Fibroblast of gingiva (primary cell): ENCODE results near the gene LEP.
A peak's percentile ranks its signal among the peaks of the same experiment; 100 is the strongest.

Experiments used
- DNase-seq: peaks from one replicate; pipeline ENCODE4 v3.0.0-alpha.2; 2011; ENCODE audit warnings: low read depth

The LEP gene

DNA sequence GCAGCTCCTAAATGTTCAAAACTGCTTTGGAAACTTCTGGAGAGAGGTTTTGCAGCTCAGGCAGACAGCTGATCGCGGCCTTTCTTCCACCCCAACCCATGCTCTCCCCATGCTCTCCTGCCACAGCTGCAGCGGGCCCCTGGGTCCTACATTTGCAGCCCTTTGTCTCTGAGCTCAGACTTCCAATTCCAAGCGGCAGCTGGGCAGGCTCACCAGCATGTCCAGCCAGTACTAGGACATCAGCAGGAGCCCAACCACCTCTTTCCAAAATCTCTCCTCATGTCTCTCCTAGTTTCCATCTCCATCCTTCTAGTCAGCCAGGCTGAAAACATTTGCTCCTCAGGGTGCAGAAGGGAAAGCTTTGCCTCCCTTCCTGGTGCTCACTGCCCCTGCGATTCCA is 6.0 kb downstream of the LEP start:
- DNase-seq: no peak

- peak; percentile 35 for DNase-seq
These were observed 6.6 kb downstream of the LEP start for GRCh38 chr7:128247640-128248194.

DNA sequence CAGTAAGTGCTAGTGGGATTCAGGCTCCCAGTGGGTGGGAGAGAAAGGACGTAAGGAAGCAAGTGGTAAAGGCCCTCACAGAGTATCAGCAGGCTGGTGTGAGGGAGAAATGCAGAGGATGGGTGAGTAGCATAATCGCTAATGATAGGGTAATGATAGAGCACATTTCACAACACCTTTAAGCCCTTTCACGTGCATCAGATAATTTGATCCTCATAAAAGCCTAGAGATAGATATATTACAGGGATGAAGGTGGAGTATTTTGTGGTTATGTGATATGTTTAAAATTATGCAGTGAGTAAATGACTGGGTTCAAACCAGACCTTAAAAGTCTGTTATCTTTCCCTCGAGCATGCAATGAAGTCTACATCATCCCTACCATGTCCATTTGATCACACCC is 10.3 kb downstream of the LEP start:
- DNase-seq: no peak

- DNase-seq: no peak
These were observed 12.6 kb downstream of the LEP start for GRCh38 chr7:128253701-128254100.

DNA sequence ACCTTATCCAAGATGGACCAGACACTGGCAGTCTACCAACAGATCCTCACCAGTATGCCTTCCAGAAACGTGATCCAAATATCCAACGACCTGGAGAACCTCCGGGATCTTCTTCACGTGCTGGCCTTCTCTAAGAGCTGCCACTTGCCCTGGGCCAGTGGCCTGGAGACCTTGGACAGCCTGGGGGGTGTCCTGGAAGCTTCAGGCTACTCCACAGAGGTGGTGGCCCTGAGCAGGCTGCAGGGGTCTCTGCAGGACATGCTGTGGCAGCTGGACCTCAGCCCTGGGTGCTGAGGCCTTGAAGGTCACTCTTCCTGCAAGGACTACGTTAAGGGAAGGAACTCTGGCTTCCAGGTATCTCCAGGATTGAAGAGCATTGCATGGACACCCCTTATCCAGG is 13.4 kb downstream of the LEP start:
- no peak for DNase-seq

DNA sequence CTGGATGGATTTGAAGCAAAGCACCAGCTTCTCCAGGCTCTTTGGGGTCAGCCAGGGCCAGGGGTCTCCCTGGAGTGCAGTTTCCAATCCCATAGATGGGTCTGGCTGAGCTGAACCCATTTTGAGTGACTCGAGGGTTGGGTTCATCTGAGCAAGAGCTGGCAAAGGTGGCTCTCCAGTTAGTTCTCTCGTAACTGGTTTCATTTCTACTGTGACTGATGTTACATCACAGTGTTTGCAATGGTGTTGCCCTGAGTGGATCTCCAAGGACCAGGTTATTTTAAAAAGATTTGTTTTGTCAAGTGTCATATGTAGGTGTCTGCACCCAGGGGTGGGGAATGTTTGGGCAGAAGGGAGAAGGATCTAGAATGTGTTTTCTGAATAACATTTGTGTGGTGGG is 14.2 kb downstream of the LEP start:
- DNase-seq: no peak

- no peak for DNase-seq
These were observed 16.4 kb downstream of the LEP start for GRCh38 chr7:128257458-128257857.

- no peak for DNase-seq
These were observed 18.3 kb downstream of the LEP start for GRCh38 chr7:128259131-128260061.

DNA sequence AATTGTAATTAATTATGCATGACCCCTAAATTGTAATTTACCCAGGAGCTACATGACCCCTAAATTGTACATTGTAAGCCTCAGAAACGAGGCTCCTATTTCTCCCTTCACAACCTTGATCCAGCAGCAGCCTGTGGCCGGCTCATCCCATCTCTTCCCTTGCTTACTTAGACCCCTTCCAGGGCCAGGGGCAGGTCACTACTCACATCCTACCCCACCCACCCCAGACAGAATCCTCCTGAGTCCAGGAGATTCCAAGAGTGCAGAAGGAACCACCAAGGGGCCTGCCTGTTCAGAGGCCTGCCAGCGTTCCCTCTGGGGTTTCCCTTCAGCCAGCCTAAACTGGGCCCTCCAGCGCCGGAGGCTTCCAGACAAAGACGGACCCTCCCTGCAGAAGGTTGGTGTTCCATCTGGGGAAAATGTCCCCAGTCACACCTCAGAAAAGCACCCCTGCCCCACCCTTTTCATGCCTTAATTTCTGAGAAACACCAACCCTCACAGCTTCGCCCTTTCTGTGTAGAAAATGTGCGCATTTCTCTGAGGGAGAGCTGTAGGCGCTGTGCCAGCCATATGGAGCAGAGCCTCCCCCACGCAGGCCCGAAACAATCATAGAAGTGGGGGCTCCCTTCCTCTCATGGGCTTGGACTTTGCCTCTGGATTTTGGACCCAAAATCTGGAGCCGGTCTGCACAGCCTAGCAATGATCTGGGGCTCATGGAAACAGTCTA is 19.2 kb downstream of the LEP start:
- no peak for DNase-seq

DNA sequence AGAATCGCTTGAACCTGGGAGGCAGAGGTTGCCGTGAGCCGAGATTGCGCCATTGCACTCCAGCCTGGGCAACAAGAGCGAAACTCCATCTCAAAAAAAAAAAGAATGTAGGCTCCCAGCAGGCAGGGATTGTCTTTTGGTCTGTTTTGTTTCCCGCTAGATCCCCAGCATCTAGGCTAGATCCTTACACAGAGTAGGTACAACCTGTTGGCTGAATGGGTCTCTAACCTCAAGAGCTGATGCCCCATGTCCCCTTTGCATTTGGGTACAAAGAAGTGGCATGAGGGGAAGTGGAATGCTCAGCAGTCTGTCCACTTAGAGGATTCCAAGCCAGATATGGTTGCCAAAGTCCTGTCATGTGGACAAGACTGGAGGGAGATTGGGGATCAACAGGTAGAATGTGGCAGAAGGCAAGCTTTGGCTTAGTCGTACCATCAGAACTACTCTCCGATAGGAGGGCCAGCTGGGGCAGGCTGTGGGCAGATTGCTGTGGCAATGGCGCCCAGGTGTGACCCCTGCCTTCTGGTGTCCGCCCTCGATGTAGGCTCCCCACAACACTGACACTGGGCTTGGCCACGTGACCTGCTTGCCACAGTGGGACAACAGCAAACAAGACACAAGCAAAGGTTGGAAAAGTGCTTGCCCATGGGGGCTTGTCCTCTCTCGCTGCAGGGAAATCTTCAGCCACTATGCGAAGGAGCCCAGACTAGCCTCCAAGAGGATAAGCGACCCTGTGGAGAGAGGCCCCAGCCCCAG is 21.4 kb downstream of the LEP start:
- DNase-seq: no peak

DNA sequence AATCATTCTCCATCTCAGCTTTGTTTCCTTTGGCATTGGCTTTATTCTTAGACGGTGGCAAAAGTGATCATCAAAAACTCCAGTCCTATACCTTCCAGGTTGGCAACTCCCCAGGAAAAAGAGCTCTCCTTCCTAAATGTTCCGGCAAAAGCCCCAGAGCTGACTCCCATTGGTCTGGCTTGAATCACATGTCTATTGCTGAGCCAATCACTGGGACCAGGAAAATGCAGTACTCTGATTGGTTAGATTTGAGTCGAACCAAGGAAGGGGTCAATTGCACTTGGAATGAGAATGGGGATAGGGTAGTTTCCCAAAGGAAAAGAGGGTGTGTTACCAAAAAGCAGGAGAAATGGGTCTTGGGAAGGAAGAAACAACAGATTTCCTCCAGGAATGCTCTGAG is 22.3 kb downstream of the LEP start:
- DNase-seq: no peak

DNA sequence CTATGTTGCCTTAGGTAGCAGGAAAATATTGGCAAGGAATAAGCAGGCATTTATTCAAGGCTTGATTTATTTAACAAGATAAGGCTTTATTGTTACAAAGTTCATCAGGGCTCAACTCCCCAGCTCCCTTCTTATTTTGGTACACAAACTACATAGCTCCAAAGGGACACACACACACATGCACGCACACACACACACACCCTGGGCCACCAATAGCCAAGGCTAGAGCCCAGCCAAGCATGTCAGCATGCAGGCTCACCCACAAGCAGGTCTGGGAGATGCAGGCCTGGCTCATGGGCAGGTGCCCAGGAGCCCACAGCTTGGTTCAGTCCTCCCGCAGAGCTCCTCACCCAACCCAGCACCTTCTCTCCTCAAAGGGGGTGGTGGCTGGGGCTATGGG is 23.4 kb downstream of the LEP start:
- no peak for DNase-seq

GRCh38 chr7:128265156-128265905 is 24.3 kb downstream of the LEP start:
- DNase-seq: no peak

DNA sequence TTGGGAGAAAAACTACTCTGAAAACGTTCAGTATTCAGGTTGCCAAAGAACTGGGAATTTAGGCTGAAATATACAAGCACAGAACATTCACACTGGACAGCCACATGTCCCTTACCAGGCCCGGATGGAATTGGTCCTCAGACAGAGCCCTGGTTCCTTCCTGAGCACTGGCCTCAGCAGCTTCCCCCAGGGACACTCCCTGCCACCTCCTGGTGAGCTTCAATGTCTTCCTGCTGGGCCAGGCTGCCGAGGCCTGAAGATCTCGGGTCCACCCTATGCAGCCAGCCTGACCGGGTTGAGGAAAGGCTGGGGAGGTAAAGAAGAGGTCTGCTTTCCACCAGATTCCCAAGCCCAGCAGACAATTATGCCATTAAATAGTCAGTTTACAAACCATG is 24.8 kb downstream of the LEP start:
- no peak for DNase-seq

DNA sequence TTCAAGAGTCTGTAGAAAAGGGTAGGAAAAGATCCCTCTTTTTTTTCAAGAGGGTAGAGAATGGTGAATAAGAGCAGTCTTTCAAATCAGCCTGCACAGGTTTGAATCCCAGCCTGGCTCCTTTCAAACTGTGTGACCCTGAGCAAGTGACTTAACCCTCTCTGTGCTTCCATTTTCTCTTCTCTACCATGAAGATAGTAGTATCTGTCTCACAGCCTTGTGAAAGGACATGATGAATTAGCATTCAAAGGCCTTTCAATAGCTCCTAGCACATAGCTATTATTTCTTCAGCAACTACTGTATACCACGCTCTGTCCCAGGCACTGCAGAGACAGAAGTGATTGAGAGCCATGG is 25.4 kb downstream of the LEP start:
- no peak for DNase-seq

- DNase-seq: peak; percentile 81
These were observed 26.0 kb downstream of the LEP start for GRCh38 chr7:128266883-128267594.

DNA sequence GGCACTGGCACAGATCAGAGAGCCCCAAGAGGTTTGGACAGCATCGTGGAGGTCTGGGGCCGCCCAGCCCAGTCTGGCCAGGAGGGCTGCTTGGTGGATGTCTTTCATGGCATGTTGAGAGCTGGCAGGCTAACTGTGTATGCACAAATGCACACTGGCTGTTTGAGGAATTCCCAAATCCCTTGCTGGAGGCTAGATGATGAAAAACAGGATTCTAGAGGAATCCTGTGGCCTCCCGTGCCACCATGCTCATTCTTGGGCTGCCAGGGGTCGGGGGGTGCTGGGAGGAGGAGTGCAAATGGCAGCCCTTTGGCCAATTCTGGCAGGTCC is 26.5 kb downstream of the LEP start:
- DNase-seq: peak; percentile 92

- DNase-seq: no peak
These were observed 27.2 kb downstream of the LEP start for GRCh38 chr7:128268233-128268632.

GRCh38 chr7:128270826-128271272 is 29.8 kb downstream of the LEP start:
- no peak for DNase-seq

DNA sequence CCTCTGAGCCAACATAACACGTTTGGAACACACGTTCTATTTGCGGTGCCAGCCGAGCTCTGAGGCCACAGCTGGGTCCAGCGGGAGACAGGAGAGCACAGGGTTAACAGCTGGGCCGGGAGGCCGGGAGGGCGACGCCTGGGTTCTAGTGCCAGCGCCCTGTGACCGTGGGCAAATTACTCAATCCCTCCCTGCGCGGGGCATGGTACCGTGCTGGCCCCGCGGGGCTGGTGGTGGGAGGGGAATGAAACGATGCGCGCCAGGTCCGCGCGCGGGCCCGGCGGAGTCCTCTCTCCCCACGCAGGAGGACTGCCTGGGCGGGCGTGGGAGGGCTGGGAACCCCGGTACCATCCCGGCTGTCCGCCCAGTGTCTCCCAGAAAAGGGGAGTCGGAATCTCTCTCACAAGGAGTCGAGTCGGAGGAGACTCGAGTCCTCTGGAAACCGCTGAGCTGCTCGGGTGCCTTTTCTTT is 30.4 kb downstream of the LEP start:
- no peak for DNase-seq

DNA sequence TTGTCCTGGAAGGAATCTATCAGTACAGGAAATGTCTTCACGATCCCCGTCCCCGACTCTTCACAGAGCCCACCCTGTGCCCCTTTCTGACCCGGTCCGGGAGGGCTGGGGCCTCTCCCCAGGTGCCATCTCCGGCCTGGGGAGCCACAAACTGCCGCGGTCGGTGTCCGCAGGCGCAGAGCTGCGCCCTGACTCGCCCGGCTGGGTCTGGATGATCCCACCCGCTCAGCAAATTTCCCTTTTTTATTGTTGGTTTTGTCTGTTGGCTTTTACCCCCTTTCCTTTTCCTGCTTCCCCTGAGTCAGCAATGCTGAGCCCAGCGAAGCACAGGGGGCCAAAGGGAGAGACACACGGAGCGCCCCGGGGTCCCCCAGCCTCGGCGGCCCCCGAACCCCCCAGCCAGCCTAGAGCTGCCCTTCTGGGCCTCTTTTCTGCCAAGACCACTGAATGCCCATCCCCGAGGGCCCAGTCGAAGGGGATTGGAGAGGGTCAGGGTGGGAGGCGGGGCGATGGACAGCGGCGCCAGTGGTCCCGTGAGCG is 30.9 kb downstream of the LEP start:
- no peak for DNase-seq
